Ovary (tissue), 3 donors: ENCODE measurements around the gene MYOM1.

Source experiments
- CTCF ChIP-seq, 3 donors: fragments of 450-650 bp in 2 of 3; fragments of 200-600 bp in 1 of 3; IDR thresholded peaks; one replicate each; pipeline versions ENCODE4 v1.5.1 to v1.8.0; 2016 to 2022; ENCODE audit warnings: antibody characterized with exemption in 3 of 3, mild to moderate bottlenecking in 1 of 3
- EP300 ChIP-seq: sonication (generic); formaldehyde crosslinking; IDR thresholded peaks from one replicate; pipeline ENCODE4 v1.6.1; 2017; ENCODE audit warnings: antibody characterized with exemption
- donor health status: DM: no; HTN: no; CAD: no.

- TF ChIP-seq CTCF (IDR thresholded peaks at IDR 0.05) (no peak), EP300 (no peak)
Observed at GRCh38 chr18:3214855-3215637, 4.7 kb downstream of the MYOM1 start.
